T-helper 17 cell (primary cell): ENCODE measurements around the gene TPSAB1. TPM values are rescaled to one million over a fixed set of nuclear protein-coding genes. Genes with fewer than 3 reads are reported as not detected.
"Not testable (repeated sequence)": the region's sequence is repeated elsewhere in the genome, so short reads cannot be mapped to it uniquely, and the experiment has no call there.

Source experiments
- ATAC-seq: fragments of 150-1000 bp; cut with Tn5 transposase; 2 replicates; pipeline ENCODE4 v1.10.0; 2021; ENCODE audit warnings: mild to moderate bottlenecking, moderate library complexity
- DNase-seq, 3 donors: peaks; one replicate each; pipeline versions ENCODE4 v3.0.0 to v3.0.0-alpha.2; 2020 to 2021
- H3K9me3 ChIP-seq: one replicate; pipeline ENCODE4 v1.7.0; 2013; ENCODE audit warnings: low read length, mild to moderate bottlenecking; ENCODE audit not compliant: control insufficient read depth, poor library complexity, severe bottlenecking
- H3K27ac Mint-ChIP-seq: one replicate; pipeline ENCODE4 v1.8.0; 2022; ENCODE audit warnings: mild to moderate bottlenecking, moderate library complexity, mixed read lengths
- H3K27me3 Mint-ChIP-seq: one replicate; pipeline ENCODE4 v1.8.0; 2022; ENCODE audit warnings: mixed read lengths
- H3K36me3 Mint-ChIP-seq: one replicate; pipeline ENCODE4 v1.8.0; 2022; ENCODE audit warnings: low read depth, mixed read lengths
- H3K4me1 Mint-ChIP-seq: one replicate; pipeline ENCODE4 v1.8.0; 2022; ENCODE audit warnings: mild to moderate bottlenecking, mixed read lengths
- H3K4me3 Mint-ChIP-seq: one replicate; pipeline ENCODE4 v1.8.0; 2022; ENCODE audit warnings: mild to moderate bottlenecking, moderate library complexity, mixed read lengths
- total RNA-seq, 4 donors: library from RNA in 2 of 4; stranded (reverse) in 2 of 4; gene quantifications; one replicate each; pipeline ENCODE4 v1.2.3 and lab custom pipeline; 2022 to 2026

The TPSAB1 gene
- total RNA-seq (not detected), total RNA-seq (lab: John Stamatoyannopoulos, UW) (0 reads per million in 2 donors)

DNA sequence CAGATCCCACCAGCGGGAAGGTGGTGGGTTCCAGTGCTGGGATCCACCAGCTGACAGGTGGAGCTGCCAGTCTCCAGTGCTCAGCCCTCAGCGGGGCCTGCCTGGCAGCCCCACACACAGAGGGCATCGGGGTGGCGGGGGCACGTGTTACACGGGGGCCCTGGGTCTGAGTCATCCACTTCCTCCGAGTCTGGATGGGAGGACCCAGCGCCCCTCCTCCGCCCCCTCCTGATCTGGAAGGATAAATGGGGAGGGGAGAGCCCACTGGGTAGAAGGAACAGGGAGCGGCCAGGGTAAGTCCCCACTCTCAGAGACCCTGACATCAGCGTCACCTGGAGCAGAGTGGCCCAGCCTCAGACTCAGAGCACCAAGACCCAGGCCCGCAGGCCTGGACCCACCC is at the start of gene TPSAB1:
TSS of gene TPSAB1 (plus strand) at position 270 of the 400 bp plus-strand sequence. CDS start 234 bp downstream, outside the sequence.
- H3K9me3 ChIP-seq, H3K4me1 Mint-ChIP-seq, H3K4me3 Mint-ChIP-seq, H3K36me3 Mint-ChIP-seq, DNase-seq, H3K27ac Mint-ChIP-seq, H3K27me3 Mint-ChIP-seq, ATAC-seq: not testable (repeated sequence)

DNA sequence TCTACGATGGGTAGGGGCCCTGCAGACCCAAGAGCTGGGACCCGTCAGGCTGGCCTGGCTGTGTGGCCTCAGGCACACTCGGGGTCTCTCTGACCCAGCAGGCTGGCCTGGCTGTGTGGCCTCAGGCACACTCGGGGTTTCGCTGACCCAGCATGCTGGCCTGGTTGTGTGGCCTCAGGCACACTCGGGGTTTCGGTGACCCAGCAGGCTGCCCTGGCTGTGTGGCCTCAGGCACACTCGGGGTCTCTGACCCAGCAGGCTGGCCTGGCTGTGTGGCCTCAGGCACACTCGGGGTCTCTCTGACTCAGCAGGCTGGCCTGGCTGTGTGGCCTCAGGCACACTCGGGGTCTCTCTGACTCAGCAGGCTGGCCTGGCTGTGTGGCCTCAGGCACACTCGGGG is 49.7 kb upstream of the TPSAB1 start:
- not testable (repeated sequence) for DNase-seq, H3K9me3 ChIP-seq, ATAC-seq, H3K36me3 Mint-ChIP-seq, H3K27ac Mint-ChIP-seq, H3K4me1 Mint-ChIP-seq, H3K4me3 Mint-ChIP-seq
- H3K27me3 Mint-ChIP-seq, result peaks cover 12% of the 10 kb centered on the region

DNA sequence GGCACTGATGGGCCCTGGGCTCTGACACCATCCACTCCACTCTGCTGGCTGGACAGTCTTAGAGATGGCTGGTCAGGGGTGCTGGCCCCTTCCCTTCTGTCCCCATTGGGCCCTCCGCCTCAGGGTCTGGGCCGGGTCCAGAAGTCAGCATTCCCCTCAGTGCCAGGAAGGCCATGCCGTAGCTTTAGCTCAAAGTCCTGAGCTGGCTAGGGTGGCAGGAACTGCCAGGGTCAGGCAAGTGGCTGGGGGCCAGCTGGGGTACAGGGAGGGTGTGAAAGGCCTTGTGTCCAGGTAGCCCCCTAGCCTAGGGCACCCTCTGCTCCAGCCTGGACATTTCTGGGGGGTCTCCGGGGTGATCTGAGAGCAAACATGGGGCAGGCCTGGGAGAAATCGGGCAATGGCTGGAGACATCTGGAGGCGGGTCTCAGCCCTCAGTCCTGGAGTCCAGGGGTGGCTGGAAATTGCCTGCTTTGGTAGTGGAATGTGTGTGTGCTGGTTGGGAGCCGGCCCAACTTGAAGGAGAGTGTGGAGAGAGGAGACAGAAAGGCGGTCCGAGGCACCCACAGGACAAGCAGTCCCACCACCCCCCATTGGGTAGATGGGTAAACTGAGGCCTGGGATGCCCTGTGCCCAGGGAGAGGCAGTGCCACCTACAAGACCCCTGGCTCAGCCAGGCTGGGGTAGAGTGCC is 48.0 kb upstream of the TPSAB1 start:
- H3K36me3 Mint-ChIP-seq, result no peaks in the 10 kb centered on the region
- ATAC-seq (no peak), DNase-seq (no peak)
- H3K27me3 Mint-ChIP-seq, result peaks cover 12% of the 10 kb centered on the region
- H3K9me3 ChIP-seq, result no peaks in the 10 kb centered on the region
- peaks cover 2% of the 10 kb centered on the region for H3K4me1 Mint-ChIP-seq
- no peak overlapping the region for H3K4me3 Mint-ChIP-seq
- H3K27ac Mint-ChIP-seq, result no peak overlapping the region

DNA sequence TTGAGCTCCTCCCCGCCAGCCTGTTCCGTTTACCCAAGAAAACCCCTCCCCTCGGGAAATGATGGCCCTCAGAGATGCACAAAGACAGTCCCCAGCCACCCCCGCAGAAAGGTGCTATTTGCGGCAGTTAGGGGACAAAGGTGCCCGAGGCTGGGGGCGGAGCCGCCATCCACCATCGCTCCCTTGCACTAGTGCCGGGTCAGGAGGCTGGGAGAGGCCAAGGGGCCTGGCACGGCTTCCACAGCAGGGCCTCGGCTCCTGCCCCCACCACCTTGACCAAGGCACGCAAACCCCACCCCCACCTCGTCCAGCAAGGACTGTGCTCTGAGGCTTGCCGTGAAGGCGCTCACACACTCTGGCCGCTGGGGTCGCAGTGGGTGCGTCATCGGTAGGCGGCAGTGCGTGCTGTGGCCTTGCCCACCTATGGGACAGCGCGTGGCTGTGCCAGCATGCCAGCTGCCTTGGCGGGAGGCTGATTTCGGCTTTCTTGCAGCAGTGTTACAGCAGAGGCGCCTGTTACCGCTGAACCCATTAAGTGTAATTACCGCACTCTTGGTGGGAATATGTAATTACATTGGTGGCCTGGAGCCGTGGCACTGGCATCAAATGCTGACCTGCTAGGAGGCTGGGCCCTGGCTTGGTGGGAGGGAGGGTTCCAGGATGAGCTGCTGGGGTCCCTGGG is 47.2 kb upstream of the TPSAB1 start:
- no peak for ATAC-seq
- Mint-ChIP-seq H3K27me3 (peaks cover 12% of the 10 kb centered on the region), H3K27ac (no peak overlapping the region), H3K4me3 (no peak overlapping the region), H3K4me1 (peaks cover 2% of the 10 kb centered on the region), H3K36me3 (no peaks in the 10 kb centered on the region)
- H3K9me3 ChIP-seq, result no peaks in the 10 kb centered on the region
- no peak for DNase-seq

DNA sequence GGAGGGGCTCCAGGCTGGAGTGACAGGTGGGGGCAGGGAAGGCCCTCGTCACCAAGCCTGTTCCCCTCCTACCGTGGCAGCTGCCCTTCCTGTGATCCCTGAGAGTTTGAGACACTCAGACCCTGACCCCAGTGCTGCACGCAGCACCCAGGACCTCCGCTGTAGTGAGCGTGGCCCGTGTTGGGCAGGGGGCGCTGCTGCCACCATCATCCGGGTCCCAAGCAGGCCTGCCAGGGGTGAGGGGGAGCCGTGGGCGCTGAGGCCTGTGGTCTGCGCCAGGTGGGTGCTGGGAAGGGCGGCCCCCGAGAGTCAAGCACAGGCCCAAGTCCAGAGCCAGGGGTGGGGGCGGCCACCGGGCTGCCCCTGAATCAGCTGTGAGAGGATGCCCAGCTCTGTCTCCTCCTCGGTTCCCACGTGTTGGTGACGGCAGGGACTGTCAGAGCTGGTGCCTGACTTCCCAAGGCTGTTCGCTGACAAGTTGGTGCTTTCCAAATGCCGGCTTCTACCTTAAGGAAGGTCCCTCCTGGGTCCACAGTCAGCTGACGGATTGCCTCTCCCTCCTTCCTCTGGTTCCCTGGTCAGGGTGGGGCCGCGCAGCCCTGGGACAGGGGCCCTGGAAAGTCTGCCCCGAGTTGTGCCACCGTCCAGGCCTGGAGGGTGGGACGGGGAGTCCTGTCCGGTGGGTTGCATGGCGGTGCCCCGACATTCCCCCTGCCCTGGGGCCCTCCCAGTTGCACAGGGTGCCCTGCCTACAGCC is 46.5 kb upstream of the TPSAB1 start:
- ATAC-seq, result no peak
- H3K4me3 Mint-ChIP-seq, result no peak overlapping the region
- H3K27ac Mint-ChIP-seq, result no peak overlapping the region
- no peaks in the 10 kb centered on the region for H3K36me3 Mint-ChIP-seq
- H3K4me1 Mint-ChIP-seq, result peaks cover 2% of the 10 kb centered on the region
- no peak for DNase-seq
- peaks cover 9% of the 10 kb centered on the region for H3K27me3 Mint-ChIP-seq
- H3K9me3 ChIP-seq, result no peaks in the 10 kb centered on the region

DNA sequence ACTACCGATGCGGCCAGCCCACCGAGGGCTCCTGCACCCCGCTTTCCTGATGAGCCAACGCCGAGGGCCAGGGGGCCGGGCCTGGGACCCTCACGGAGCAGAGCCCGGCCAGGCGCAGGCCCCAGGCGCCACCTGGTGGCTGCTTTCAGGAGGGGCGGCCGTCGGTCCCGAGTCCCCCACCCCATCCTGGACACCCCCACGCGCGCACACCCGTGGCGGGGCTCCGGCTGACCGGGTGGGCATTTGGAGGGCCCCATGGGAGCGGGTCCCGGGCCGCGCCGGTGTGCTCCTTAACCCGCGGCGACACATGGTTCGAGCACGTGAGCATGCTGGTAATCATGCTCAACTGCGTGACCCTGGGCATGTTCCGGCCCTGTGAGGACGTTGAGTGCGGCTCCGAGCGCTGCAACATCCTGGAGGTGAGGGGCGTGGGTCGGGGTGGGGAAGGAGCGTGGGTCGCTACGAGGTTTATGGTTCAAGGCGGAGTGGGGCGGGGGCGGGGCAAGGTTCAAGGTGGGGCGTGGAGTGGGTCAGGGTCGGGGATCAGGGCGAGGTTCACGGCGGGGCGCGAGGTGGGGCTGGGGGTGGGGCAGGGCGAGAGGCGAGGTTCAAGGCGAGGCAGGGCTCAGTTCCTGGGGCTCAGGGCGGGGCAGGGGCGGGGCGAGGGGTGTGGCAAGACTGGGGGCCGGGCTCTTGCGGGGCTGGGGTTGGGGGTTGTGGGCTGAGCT is 45.7 kb upstream of the TPSAB1 start:
- no peak for DNase-seq
- no peak overlapping the region for H3K27ac Mint-ChIP-seq
- no peaks in the 10 kb centered on the region for H3K36me3 Mint-ChIP-seq
- H3K27me3 Mint-ChIP-seq, result peaks cover 7% of the 10 kb centered on the region
- H3K9me3 ChIP-seq, result no peaks in the 10 kb centered on the region
- no peak overlapping the region for H3K4me3 Mint-ChIP-seq
- H3K4me1 Mint-ChIP-seq, result peaks cover 2% of the 10 kb centered on the region
- no peak for ATAC-seq

DNA sequence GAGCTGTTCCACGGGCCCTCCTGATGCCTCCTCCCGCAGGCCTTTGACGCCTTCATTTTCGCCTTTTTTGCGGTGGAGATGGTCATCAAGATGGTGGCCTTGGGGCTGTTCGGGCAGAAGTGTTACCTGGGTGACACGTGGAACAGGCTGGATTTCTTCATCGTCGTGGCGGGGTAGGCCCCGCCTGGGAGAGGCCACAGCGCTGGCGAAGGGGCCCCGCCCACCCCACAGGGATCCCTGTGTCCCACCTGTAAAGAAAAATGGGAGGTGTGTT is 45.2 kb upstream of the TPSAB1 start:
- no peak for ATAC-seq

DNA sequence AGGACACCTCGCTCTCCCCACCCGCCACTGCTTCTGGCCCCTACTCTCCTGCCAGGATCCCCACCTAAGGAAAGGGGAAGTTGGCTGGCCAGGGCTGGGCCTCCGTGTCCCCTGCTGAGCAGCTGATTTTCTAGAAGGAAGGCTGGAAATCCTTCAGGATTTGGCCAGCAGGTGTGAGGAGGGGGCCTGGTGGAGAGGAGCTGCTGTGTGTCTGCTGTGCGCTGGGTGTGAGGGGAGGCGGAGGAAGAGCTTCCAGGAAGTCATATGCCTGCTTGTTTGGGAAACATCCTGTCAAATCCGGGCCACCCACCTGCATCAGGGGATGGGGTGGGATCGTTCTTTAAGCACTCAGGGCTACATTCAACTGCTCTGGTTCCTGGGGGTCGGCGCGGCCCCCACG is 44.0 kb upstream of the TPSAB1 start:
- H3K36me3 Mint-ChIP-seq, result no peaks in the 10 kb centered on the region

More for the DNA sequence above, 45.2 kb upstream of the TPSAB1 start:
- DNase-seq, result no peak
- Mint-ChIP-seq H3K4me3 (no peak overlapping the region), H3K4me1 (peaks cover 2% of the 10 kb centered on the region), H3K36me3 (no peaks in the 10 kb centered on the region), H3K27me3 (peaks cover 7% of the 10 kb centered on the region), H3K27ac (no peak overlapping the region)
- no peaks in the 10 kb centered on the region for H3K9me3 ChIP-seq

DNA sequence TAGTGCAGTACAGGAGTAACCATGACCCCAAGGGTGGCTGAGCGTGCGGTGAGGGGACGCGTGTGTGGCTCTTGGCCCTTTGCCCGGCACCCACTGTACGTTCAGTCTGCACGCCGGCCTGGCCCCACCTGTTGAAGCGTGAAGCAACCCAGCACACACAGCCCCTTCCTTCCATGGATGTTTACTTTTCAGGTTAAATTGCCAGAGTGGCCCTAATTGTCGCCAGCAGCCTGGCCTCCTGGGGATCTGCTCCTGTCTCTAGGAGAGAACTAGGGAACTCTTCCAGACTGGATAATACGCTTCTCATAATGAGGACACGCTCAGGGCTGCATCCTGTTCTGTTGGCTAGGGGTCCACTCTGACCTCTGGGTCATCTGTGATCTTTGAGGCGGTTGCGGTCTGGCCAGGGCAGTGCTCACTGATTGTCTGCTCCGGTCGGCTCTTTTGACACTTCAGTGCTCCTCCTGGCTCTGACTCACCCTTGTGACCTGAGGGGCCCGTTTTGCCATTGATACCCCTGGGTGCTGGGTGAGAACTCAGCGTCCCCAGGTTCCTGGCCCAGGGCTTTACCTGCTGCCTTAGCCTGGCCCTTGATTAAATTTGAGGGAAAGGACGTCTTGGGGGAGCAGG is 43.2 kb upstream of the TPSAB1 start:
- H3K36me3 Mint-ChIP-seq, result no peaks in the 10 kb centered on the region
- ATAC-seq (no peak), DNase-seq (no peak)
- no peak overlapping the region for H3K4me3 Mint-ChIP-seq
- H3K27ac Mint-ChIP-seq, result no peak overlapping the region
- H3K4me1 Mint-ChIP-seq, result peaks cover 2% of the 10 kb centered on the region
- H3K9me3 ChIP-seq, result no peaks in the 10 kb centered on the region
- H3K27me3 Mint-ChIP-seq, result peaks cover 6% of the 10 kb centered on the region

More for the DNA sequence above, 44.0 kb upstream of the TPSAB1 start:
- Mint-ChIP-seq H3K27me3 (peaks cover 7% of the 10 kb centered on the region), H3K27ac (no peak overlapping the region), H3K4me3 (no peak overlapping the region), H3K4me1 (peaks cover 2% of the 10 kb centered on the region)
- no peaks in the 10 kb centered on the region for H3K9me3 ChIP-seq
- DNase-seq, result no peak
- ATAC-seq, result no peak

DNA sequence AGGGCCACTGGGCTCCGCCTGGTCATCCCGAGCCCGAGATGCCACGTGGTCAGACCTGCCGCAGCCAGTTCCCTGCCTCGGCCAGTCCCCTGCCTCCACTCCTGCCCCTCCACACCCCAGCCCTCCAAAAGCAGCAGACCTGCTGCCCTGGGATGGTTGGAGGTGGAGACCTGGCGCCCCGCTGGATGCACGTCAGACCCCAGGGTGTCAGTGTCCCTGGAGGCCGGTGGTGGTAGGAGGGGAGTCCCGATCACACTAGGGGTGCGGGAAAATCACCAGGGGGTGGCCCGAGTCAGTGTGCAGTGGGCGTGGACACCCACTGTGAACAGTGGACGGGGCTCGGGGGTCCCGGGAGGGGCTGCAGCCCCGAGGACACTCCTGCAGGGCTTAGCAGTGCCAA is 42.3 kb upstream of the TPSAB1 start:
- no peaks in the 10 kb centered on the region for H3K9me3 ChIP-seq
- Mint-ChIP-seq H3K36me3 (no peaks in the 10 kb centered on the region), H3K4me3 (no peak overlapping the region), H3K4me1 (peaks cover 2% of the 10 kb centered on the region), H3K27me3 (no peaks in the 10 kb centered on the region), H3K27ac (no peak overlapping the region)
- no peak for DNase-seq
- ATAC-seq, result no peak

DNA sequence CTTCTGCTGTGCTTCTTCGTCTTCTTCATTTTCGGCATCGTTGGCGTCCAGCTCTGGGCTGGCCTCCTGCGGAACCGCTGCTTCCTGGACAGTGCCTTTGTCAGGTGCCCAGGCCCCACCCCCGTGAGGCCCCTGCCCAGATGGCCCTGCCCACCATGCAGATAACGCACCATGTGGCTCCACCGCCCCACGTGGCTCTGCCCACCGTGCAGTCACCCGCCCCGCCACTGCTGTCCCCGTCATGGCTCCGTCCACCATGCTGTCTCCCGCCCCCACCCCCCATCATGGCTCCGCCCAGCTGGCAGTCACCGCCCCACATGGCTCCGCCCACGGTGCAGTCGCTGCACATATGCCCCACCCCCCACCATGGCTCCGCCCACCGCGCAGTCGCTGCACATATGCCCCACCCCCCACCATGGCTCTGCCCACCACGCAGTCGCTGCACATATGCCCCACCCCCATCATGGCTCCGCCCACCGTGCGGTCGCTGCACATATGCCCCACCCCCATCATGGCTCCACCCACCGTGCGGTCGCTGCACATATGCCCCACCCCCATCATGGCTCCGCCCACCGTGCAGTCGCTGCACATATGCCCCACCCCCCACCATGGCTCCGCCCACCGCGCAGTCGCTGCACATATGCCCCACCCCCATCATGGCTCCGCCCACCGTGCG is 41.7 kb upstream of the TPSAB1 start:
- H3K27ac Mint-ChIP-seq, DNase-seq, H3K9me3 ChIP-seq, ATAC-seq, H3K4me1 Mint-ChIP-seq, H3K27me3 Mint-ChIP-seq, H3K36me3 Mint-ChIP-seq, H3K4me3 Mint-ChIP-seq: not testable (repeated sequence)

DNA sequence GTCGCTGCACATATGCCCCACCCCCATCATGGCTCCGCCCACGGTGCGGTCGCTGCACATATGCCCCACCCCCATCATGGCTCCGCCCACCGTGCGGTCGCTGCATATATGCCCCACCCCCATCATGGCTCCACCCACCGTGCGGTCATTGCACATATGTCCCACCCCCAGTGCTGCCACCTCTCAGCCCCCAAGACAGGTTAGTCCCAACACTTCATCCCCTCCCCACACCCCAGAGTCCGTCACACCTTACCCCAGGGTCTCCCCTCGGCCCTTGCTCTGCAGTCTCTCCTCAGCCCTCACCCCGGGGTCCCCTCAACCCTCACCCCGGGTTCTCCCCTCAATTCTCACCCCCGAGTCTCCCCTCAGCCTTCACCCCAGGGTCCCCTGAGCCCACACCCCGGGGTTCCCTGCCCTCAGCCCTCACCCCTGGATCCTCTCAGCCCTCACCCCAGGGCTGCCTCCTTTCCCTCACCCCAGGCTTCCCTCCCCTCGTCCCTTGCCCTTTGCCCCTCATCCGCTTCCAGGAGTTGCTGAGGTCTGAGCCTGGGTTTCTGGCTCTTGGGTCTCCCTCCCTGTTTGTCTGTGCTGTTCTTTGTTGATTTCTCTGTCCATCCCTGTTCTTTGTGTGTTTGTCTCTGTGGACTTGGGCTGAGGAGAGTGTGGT is 41.0 kb upstream of the TPSAB1 start:
- DNase-seq (no peak), ATAC-seq (no peak)
- Mint-ChIP-seq H3K27ac (no peak overlapping the region), H3K4me1 (peaks cover 2% of the 10 kb centered on the region), H3K27me3 (no peaks in the 10 kb centered on the region), H3K36me3 (no peaks in the 10 kb centered on the region), H3K4me3 (no peak overlapping the region)
- no peaks in the 10 kb centered on the region for H3K9me3 ChIP-seq
